ENCODE measurements around the gene NOTCH2.
"Not testable (repeated sequence)": the region's sequence is repeated elsewhere in the genome, so short reads cannot be mapped to it uniquely, and the experiment has no call there.

Gene NOTCH2

DNA sequence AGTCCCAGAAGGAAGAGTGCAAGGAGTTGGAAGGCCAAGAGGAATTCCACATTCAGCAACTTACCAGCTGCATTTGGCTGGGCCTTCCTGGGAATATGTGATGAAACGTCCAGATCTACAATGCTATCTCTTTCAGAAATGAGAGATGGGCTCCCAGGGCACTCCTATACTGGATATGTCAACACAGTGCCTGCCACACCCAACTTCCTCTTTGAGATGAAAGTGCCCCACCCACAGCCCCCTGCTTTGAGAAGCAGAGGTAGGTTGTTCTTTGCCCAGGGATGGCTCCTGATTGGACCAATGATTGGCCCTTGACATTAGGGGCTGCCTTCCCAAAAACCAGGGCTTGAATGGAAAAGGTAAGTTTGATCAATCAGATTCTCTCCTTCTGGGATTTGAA, 31.1 kb upstream of the NOTCH2 start:
- not testable (repeated sequence) for H3K36me3 ChIP-seq (ENCODE audit: control insufficient read depth, insufficient read depth, low read length); H3K4me1 ChIP-seq (ENCODE audit: control insufficient read depth, insufficient read depth, low read length); H3K9me3 ChIP-seq (ENCODE audit: control insufficient read depth, low read length); H3K9ac ChIP-seq (ENCODE audit: low read length); H3K27me3 ChIP-seq (ENCODE audit: control insufficient read depth, insufficient read depth, low read length); H3K4me3 ChIP-seq (ENCODE audit: low read length)

DNA sequence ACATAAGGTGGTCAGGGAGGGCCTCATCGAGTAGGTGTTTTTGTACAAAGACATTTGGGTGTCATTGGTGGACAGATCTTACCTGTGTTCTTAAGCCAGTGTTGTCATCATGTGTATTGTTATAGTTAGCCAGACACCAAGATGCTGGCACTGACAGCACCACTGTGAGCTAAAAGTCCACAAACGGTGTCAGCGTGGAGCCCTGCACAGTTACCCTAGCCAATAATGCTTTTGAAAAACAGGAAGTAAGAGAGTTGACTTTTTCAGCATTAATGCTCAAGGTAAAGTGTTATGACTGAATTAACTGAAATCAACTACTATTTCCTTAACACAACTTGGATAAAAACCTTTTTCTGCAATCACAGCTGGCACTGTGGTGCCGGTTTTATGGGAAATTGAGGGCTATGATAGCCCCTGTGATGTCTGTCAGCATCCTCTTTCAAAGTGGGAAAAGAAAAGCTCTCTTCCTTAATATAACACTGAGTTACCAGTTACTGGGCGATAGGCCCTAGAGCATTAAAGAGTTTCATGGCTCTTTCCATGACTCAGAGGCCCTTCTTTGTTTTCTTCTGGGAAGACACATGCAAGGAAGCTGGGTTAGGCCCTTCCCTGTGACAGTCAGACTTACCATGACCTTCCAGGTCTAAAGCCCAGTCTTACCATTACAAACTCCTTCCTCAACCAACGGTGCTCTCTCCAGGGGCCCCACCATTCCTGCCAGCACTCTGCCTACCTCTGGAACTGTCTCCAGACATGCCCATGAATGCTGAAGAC, 29.7 kb upstream of the NOTCH2 start:
- H3K9me3 ChIP-seq (ENCODE audit: control insufficient read depth, low read length); H3K27me3 ChIP-seq (ENCODE audit: control insufficient read depth, insufficient read depth, low read length); H3K36me3 ChIP-seq (ENCODE audit: control insufficient read depth, insufficient read depth, low read length); H3K9ac ChIP-seq (ENCODE audit: low read length); H3K4me1 ChIP-seq (ENCODE audit: control insufficient read depth, insufficient read depth, low read length); H3K4me3 ChIP-seq (ENCODE audit: low read length): not testable (repeated sequence)

DNA sequence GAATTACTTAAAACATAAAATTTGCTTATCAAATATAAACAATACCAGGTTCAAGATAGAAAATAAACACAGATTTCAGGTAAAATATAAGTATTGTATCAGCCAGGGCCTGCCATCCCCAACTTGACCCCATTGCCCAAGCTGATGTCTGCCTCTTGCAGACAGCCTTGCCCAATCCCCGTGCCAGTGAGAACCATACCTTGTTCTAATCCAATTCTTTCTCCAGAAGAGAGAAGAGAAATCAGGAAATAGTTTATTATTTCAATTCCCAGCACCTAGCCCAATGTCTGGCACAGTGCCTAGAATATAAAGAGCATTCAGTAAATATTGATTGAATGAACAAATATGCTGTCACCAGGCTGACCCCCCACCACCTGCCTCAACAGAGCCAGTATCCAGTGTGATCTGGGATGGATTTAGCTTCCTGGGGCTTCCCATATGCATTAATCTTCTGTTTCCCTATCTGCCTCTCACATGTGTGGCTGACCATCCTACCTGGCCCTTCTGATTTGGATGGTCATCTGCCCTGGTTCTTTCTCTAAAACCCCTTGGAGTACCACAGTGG, 27.6 kb upstream of the NOTCH2 start:
- H3K4me1 ChIP-seq (ENCODE audit: control insufficient read depth, insufficient read depth, low read length); H3K9me3 ChIP-seq (ENCODE audit: control insufficient read depth, low read length); H3K27me3 ChIP-seq (ENCODE audit: control insufficient read depth, insufficient read depth, low read length); H3K36me3 ChIP-seq (ENCODE audit: control insufficient read depth, insufficient read depth, low read length); H3K9ac ChIP-seq (ENCODE audit: low read length); H3K4me3 ChIP-seq (ENCODE audit: low read length): not testable (repeated sequence)

DNA sequence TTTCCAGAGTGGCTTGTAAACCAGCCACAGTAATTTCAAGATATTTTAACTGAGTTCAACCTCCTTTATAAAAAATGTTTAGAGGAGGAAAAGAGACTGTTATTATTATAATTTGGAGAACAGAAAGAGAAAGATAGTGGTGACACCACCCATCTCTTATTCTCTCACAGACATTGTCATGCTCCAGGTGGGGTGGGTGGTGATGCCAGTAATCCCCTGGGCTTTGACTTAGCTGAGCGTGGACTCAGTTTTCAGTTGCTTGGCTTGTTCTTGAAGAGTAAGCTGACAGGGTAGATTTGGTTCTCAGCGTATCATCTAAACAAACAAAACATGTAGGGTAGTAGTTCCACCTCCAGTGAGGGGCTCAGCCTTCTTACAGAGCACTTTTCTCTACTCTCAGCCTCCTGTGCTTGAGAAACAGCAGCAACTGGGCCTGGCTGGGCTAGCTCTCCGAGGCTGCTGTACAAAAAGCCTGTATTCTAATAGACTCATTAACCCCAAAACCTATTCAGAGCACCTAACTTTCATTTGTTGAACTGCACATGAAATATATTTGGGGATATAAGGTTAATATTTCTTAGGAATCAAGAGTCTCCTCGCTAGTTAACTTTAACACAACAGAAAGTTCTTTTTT, 24.2 kb upstream of the NOTCH2 start:
- H3K4me1 ChIP-seq (ENCODE audit: control insufficient read depth, insufficient read depth, low read length); H3K36me3 ChIP-seq (ENCODE audit: control insufficient read depth, insufficient read depth, low read length); H3K9me3 ChIP-seq (ENCODE audit: control insufficient read depth, low read length); H3K4me3 ChIP-seq (ENCODE audit: low read length); H3K27me3 ChIP-seq (ENCODE audit: control insufficient read depth, insufficient read depth, low read length); H3K9ac ChIP-seq (ENCODE audit: low read length): not testable (repeated sequence)

DNA sequence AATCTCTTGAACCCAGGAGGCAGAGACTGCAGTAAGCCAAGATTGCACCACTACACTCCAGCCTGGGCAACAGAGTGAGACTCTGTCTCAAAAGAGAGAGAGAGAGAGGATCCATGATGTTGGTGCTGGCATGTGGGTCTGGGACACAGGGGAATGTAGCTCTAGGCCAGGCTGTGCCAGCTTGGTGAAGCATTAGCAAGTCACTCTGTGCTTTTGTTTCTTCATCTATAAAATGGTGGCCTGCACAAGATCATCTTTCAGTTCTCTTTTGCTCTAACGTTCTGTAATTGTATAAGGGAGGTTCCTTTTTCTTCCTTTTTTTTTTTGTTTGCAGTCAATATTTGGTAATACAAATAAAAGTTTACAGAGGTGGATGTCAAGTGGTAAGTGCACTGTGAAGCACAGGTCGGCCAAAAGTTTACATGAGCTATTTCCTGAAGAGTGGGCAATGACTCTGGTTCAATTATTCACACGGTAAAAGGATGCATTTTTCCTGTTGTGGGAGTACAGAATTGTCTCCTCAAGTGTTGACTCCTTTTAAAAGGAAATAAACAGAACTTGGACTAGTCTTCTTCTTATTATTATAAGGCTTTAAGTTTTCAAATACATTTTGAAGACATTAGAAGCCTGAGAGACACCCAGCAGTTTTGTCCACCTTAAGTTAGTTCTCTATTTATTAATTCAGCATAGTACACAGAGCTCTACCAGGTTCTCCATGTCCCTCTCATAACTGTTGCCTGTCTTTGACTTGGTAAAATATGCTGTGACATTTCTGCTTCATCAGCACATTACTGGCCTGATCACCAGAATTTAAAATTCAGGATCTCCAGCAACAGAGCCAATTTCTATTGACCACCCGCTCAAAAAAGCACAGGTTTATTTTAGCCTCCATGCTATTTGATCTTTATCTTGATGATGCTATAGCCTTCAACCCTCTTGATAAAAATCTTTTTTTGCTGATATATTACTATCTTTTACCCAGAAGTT, 23.1 kb upstream of the NOTCH2 start:
- not testable (repeated sequence) for H3K36me3 ChIP-seq (ENCODE audit: control insufficient read depth, insufficient read depth, low read length); H3K9me3 ChIP-seq (ENCODE audit: control insufficient read depth, low read length); H3K4me3 ChIP-seq (ENCODE audit: low read length); H3K9ac ChIP-seq (ENCODE audit: low read length); H3K4me1 ChIP-seq (ENCODE audit: control insufficient read depth, insufficient read depth, low read length); H3K27me3 ChIP-seq (ENCODE audit: control insufficient read depth, insufficient read depth, low read length)

DNA sequence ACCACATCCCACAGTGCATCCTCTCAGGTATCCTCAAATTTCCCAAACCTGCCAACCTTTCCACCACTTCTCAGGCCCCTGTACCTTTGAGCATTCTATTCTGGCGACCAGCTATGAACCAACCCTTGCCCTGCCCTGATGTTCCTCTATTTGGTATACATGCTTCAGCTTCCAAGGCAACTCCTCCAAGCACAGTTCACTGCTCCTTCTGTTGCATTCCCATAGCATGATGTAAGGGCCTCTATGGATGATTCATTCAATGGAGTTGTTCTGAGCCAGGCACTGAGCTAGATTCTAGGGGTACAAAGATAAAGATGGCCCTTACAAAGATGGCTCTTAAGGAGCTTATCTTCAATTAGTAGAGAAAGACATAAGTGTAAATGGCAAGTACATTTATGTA, 21.4 kb upstream of the NOTCH2 start:
- not testable (repeated sequence) for H3K27me3 ChIP-seq (ENCODE audit: control insufficient read depth, insufficient read depth, low read length); H3K36me3 ChIP-seq (ENCODE audit: control insufficient read depth, insufficient read depth, low read length); H3K4me3 ChIP-seq (ENCODE audit: low read length); H3K9me3 ChIP-seq (ENCODE audit: control insufficient read depth, low read length); H3K9ac ChIP-seq (ENCODE audit: low read length); H3K4me1 ChIP-seq (ENCODE audit: control insufficient read depth, insufficient read depth, low read length)

DNA sequence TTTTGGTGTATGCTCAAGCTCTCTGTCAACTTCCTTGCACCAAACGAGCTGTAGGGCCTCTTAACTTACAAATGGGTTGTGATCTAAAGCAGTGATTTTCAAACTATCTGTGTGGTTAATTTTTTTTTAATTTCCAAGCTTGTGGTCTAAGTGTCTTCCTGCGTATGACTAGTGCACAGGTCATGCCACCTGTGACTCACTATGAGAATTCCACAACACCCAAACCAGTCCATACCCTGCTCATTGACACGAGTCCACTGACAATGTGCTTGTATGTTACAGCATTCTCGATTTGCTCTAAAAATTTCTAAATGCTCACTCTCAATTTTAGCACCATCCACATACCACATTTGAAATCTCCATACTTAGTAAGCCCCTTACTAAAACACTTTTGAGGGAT, 18.5 kb upstream of the NOTCH2 start:
- not testable (repeated sequence) for H3K36me3 ChIP-seq (ENCODE audit: control insufficient read depth, insufficient read depth, low read length)

DNA sequence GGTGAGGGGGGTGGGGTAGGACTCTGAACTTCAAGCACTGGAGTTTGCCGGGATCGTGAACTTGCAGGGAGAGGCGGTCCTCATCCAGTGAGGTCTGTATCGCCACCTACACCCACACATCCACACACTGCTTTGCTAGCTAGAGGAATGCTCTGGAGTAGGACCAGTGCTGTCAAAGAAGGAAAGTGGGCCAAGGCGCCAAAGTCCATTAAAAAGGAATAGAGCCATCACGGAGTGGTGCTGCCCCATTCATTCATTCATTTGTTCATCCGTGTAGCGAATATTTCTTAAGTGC, 405 bp upstream of the NOTCH2 start:
- H3K9ac ChIP-seq (ENCODE audit: low read length); H3K27me3 ChIP-seq (ENCODE audit: control insufficient read depth, insufficient read depth, low read length); H3K4me3 ChIP-seq (ENCODE audit: low read length); H3K36me3 ChIP-seq (ENCODE audit: control insufficient read depth, insufficient read depth, low read length); H3K4me1 ChIP-seq (ENCODE audit: control insufficient read depth, insufficient read depth, low read length); H3K9me3 ChIP-seq (ENCODE audit: control insufficient read depth, low read length): not testable (repeated sequence)

More for the DNA sequence above, 18.5 kb upstream of the NOTCH2 start:
- not testable (repeated sequence) for H3K4me1 ChIP-seq (ENCODE audit: control insufficient read depth, insufficient read depth, low read length); H3K27me3 ChIP-seq (ENCODE audit: control insufficient read depth, insufficient read depth, low read length); H3K4me3 ChIP-seq (ENCODE audit: low read length); H3K9ac ChIP-seq (ENCODE audit: low read length); H3K9me3 ChIP-seq (ENCODE audit: control insufficient read depth, low read length)

DNA sequence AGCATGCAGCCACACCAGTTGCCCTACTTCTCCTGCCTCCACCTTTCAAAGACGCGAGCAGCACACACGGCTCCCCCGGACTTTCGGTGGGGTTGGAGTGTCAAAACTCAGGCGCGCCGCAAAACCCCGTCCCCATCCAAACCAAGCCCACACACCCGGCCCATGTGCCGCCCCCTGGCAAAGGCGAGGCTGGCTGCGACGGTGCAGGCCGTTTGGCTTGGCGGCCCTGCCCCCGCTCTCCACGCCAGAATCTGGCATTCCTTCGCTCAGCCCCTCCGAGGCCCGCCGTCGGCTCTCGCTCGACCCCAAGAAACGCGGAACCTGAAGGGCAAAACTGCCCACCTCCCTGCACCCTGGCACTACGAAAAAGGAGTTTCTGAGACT, 787 bp downstream of the NOTCH2 start:
- not testable (repeated sequence) for H3K9ac ChIP-seq (ENCODE audit: low read length); H3K4me1 ChIP-seq (ENCODE audit: control insufficient read depth, insufficient read depth, low read length); H3K36me3 ChIP-seq (ENCODE audit: control insufficient read depth, insufficient read depth, low read length); H3K27me3 ChIP-seq (ENCODE audit: control insufficient read depth, insufficient read depth, low read length); H3K4me3 ChIP-seq (ENCODE audit: low read length); H3K9me3 ChIP-seq (ENCODE audit: control insufficient read depth, low read length)

DNA sequence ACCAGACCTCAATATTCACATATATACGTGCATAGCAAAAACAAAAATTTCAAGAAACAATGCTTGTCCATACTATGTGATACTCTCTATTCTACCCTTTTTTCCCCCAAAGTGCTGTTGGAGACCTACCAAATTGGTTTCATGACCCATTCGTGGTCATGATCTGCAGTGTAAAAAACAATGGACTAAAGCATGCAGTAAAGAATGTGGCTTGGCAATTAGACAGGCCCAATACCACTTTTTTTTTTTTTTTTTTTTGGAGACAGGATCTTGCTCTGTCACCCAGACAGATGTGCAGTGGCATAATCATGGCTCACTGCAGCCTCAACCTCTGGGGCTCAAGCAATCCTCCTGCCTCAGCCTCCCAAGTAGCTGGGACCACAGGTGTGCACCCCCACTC, 21.3 kb downstream of the NOTCH2 start:
- not testable (repeated sequence) for H3K9ac ChIP-seq (ENCODE audit: low read length); H3K27me3 ChIP-seq (ENCODE audit: control insufficient read depth, insufficient read depth, low read length); H3K4me1 ChIP-seq (ENCODE audit: control insufficient read depth, insufficient read depth, low read length); H3K36me3 ChIP-seq (ENCODE audit: control insufficient read depth, insufficient read depth, low read length); H3K9me3 ChIP-seq (ENCODE audit: control insufficient read depth, low read length); H3K4me3 ChIP-seq (ENCODE audit: low read length)

DNA sequence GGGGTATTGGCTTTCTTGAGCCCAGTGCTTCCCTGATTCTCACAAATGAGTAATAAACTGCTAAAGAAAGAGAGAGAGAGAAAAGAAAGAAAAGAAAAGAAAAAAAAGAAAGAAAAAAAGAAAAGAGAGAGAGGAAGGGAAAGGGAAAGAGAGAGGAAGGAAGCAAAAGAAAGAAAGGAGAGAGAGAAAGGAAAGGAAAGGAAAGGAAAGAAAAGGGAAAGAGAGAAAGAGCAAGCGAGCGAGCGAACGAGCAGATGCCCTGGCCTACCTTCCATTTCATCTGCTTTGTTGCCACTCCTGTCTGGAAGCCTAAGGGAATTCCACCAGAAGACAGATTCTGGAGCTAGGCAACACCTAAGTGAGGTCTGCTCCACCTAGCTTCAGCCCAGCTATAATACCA, 27.7 kb downstream of the NOTCH2 start:
- not testable (repeated sequence) for H3K27me3 ChIP-seq (ENCODE audit: control insufficient read depth, insufficient read depth, low read length); H3K9ac ChIP-seq (ENCODE audit: low read length); H3K9me3 ChIP-seq (ENCODE audit: control insufficient read depth, low read length); H3K4me1 ChIP-seq (ENCODE audit: control insufficient read depth, insufficient read depth, low read length); H3K36me3 ChIP-seq (ENCODE audit: control insufficient read depth, insufficient read depth, low read length); H3K4me3 ChIP-seq (ENCODE audit: low read length)

DNA sequence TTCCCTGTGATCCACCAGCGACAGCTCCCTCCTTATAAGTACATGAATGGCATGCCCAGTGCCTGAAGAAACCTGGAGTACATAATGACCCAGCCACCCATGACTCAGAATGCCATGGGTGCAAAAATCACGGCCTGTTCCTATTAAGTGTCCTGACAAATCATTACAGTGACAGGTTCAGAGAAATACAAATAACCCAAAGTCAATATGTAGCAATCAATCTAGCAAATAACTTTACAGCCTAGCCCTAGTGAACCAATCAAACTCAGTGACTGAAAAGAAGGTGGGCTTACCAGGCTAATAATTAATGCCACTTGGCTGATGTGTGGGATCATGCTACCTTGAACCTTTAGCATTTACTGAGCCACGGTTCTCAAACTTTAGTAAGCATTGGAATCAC, 37.2 kb downstream of the NOTCH2 start:
- not testable (repeated sequence) for H3K27me3 ChIP-seq (ENCODE audit: control insufficient read depth, insufficient read depth, low read length); H3K9ac ChIP-seq (ENCODE audit: low read length); H3K4me3 ChIP-seq (ENCODE audit: low read length); H3K36me3 ChIP-seq (ENCODE audit: control insufficient read depth, insufficient read depth, low read length); H3K4me1 ChIP-seq (ENCODE audit: control insufficient read depth, insufficient read depth, low read length); H3K9me3 ChIP-seq (ENCODE audit: control insufficient read depth, low read length)

Data from mucosa of stomach (tissue), 1 donor.